ES-I3 (cell line): ENCODE measurements around the gene FHIT.

ENCODE experiments used
- H3K36me3 ChIP-seq: 2 replicates; pipeline ENCODE4 v1.6.1; 2013; ENCODE audit warnings: mild to moderate bottlenecking, low read length, control low read depth, moderate library complexity; ENCODE audit not compliant: insufficient read depth
- H3K4me1 ChIP-seq: 2 replicates; pipeline ENCODE4 v1.6.1; 2013; ENCODE audit warnings: mild to moderate bottlenecking, control low read depth, low read length; ENCODE audit not compliant: insufficient read depth
- H3K9ac ChIP-seq: 2 replicates; pipeline ENCODE4 v1.6.1; 2013; ENCODE audit warnings: low read depth, mild to moderate bottlenecking, low read length, moderate library complexity
- H3K9me3 ChIP-seq: 2 replicates; pipeline ENCODE4 v1.6.1; 2013; ENCODE audit warnings: mild to moderate bottlenecking, low read length, moderate library complexity; ENCODE audit not compliant: control insufficient read depth, insufficient read depth

FHIT gene

DNA sequence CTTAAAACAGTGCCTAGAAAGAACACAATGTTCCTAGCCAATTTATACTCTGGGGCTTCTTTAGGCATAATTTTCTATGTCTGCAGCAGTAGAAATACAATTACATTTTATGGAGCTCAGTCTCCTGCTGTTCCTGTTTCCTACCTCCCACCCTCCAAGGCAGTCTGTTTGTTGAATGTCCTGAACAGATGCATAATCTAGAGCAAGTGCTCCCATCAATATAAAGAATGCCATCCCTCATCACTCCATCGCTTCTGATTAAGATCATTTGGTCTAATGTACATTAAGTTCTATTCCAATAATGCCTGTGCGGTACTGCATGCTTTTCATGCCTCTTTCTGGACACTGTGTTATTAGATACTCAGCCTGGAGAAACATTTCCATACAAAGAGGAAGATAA lies 1331.7 kb downstream of the FHIT start:
- Histone ChIP-seq H3K9me3 (no peaks in the 10 kb centered on the region), H3K36me3 (no peaks in the 10 kb centered on the region), H3K4me1 (no peaks in the 10 kb centered on the region), H3K9ac (no peak overlapping the region)

DNA sequence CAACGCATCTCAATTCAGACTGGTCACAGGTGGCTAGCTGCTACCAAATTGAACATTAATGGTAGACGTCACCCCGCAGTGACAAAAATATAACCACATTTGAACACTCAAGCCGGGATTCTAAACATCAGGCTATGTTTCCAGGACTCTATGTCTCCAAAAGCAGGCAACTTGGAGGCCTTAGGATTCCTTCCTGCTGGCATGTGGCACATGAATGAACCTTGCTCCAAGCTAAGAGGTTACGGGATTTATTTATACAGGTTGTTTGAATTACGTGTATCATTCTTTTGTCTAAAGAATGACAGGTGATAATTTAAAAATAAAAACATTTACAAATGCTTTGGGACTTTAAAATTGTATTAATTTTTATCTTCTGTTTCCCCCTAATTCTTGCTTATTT lies 1337.0 kb downstream of the FHIT start:
- Histone ChIP-seq H3K9me3 (no peaks in the 10 kb centered on the region), H3K4me1 (no peaks in the 10 kb centered on the region), H3K36me3 (no peaks in the 10 kb centered on the region), H3K9ac (no peak overlapping the region)

DNA sequence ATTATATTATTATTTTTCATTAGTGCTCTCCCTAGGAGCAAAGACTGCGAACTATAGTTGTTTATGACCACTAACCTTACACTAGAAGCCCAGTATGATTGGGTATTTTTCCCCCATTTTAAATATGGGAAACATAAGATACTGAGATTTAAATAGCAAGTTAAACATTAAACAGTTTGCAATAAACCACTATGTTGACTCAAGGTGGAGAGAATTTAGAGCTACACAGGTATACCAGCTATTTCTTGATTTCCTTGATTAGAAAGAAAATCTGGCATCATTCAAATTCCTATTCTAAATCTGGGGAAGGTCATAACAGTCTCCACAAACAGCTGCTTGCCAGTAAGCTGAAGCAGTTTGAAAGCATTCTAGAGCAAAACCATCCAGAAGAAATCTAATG lies 1337.6 kb downstream of the FHIT start:
- H3K9ac ChIP-seq = no peak overlapping the region
- H3K36me3 ChIP-seq = no peaks in the 10 kb centered on the region
- no peaks in the 10 kb centered on the region for H3K4me1 ChIP-seq
- H3K9me3 ChIP-seq = no peaks in the 10 kb centered on the region

DNA sequence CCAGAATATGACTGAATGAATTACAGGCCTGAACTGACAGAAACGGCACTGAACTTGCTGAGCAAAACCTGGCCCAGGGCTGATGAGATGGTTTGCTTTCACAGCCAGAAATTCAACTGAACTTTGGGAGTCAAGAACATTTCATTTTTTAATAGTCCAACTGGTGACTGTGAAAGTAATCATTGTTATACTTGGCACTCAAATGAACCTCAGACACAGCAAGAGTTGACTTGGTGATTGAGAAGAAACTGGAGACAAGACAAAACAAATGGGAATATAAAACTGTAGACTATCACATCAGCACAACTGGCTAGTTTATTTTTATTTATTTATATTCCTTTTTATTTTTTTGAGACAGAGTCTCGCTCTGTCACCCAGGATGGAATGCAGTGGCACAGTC lies 1342.6 kb downstream of the FHIT start:
- H3K9ac ChIP-seq = no peak overlapping the region
- no peaks in the 10 kb centered on the region for H3K36me3 ChIP-seq
- no peaks in the 10 kb centered on the region for H3K4me1 ChIP-seq
- no peaks in the 10 kb centered on the region for H3K9me3 ChIP-seq

DNA sequence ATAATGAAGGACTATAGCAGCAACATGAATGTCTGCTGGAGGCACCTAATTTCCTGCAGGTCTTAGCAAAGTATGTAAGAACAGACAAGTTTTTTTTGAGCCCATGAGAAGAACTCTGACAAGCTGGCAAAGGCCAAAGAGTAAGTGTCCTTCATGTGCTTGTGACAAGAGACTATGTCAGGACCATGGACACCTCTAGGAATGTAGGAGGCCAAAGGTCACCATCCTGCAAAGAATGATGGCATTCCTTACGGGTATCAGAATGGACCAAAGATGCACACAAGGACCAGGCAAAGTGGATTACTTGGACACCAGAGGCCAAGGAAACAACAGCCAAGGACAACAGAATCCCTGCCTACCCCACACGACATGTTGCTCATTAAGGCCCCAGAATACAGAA lies 1343.0 kb downstream of the FHIT start:
- Histone ChIP-seq H3K9me3 (no peaks in the 10 kb centered on the region), H3K9ac (no peak overlapping the region), H3K36me3 (no peaks in the 10 kb centered on the region), H3K4me1 (no peaks in the 10 kb centered on the region)

DNA sequence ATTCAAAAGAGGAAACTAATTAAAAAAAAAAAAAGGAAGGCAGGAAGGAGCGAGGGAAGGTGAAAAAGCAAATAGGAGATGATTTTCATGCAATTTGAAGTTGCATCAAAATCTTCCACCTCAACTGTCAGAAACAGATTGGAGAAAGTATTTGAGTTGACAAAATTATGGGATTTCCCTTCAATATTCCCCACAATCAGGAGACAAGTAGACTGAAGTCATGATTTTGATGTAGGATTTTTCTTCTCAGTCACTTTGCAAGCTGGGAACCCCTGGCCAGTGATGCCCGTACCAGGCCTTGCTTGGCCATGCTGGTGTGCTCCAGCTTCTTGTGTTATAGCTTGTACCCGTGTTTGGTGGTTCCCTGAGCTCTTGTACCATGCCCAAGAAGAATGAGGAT lies 1347.0 kb downstream of the FHIT start:
- no peaks in the 10 kb centered on the region for H3K9me3 ChIP-seq
- H3K36me3 ChIP-seq = no peaks in the 10 kb centered on the region
- no peak overlapping the region for H3K9ac ChIP-seq
- H3K4me1 ChIP-seq = no peaks in the 10 kb centered on the region

DNA sequence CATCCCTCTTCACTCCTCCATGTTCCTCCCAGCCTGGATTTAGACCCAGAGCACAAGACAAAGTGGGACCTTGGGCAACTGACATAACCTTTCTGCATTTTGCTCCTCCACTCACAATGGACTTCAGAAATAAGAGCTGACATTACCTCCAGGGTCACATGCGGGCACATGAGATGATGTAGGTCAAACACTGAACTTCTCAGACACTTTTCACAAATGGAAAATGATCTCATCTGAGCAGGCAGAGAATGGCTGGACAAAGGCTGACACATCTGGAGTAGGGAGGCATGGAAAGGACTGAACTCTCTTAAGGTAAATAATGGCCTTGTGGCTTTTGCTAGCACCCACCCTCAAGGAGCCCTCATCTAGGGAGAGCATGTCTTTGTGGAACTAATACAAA lies 1352.2 kb downstream of the FHIT start:
- Histone ChIP-seq H3K4me1 (no peaks in the 10 kb centered on the region), H3K9me3 (no peaks in the 10 kb centered on the region), H3K9ac (no peak overlapping the region), H3K36me3 (no peaks in the 10 kb centered on the region)

DNA sequence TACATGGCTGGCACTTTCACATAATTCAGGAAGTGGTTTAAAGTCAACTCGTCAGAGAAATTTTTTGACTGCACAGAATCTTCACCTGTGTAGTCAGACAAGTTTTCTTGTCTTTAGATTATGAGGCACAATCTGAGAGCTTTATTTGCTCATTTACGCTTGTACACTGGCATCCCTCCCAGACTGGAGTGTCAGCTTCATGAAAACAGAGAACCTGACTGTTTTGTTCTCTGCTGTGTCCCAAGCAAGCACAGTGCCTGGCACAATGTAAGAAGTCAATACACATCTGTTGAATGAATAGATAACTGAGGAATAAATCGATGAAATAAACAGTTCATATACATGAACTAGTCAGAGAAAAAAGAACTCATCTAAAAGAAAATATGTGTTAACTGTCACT lies 1355.3 kb downstream of the FHIT start:
- Histone ChIP-seq H3K36me3 (no peaks in the 10 kb centered on the region), H3K4me1 (no peaks in the 10 kb centered on the region), H3K9ac (no peak overlapping the region), H3K9me3 (no peaks in the 10 kb centered on the region)

DNA sequence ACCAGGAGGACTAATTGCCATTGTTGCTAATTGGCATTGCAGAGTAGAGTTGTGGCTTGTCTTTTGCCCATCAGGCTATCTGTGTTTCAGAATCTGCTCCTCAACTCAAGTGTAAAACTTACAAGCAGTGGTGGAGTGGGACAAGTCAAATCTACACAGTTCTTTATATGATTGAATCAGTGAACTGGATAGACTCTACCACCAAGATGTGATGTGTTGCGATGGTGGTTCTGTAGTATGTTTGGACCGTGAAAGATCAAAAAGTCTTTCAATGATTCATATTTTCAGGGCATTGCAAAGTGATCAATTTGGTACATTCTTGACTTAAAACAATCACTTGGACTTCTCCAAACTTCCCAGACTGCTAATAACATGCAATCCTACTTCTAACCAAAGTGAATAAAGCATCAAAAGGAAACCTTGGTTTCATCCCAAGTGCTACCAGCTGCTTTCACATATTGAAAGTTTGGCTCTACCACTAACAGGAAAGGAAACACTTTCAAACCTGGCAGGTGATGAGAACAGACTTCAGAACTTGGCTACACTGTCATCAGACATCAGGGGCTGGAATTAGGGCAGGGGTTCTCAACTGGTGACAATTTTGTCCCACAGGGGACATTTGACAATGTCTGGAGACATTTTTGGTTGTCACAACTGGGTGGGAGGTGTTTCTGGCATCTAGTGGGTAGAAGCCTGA lies 1356.7 kb downstream of the FHIT start:
- Histone ChIP-seq H3K4me1 (no peaks in the 10 kb centered on the region), H3K9ac (no peak overlapping the region), H3K36me3 (no peaks in the 10 kb centered on the region), H3K9me3 (no peaks in the 10 kb centered on the region)

DNA sequence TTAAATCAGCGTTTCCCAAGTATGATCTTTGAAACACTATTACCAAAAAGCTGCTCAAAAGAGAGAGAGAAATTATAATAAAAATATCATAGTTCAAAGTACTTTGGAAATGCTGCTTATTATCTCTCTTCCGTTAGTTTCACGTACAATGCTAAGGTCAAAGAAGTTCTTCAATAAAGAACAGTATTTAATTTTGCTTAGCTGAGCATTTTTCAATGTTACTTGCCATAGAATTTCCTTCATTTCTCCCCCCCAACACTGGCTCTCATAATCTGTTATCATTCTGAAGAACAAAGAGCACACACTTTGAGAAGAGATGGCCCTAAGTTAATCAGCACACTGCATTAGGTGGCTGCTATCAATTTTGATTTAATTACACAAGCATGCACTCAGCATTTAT lies 1360.6 kb downstream of the FHIT start:
- Histone ChIP-seq H3K4me1 (no peaks in the 10 kb centered on the region), H3K9me3 (no peaks in the 10 kb centered on the region), H3K36me3 (no peaks in the 10 kb centered on the region)

DNA sequence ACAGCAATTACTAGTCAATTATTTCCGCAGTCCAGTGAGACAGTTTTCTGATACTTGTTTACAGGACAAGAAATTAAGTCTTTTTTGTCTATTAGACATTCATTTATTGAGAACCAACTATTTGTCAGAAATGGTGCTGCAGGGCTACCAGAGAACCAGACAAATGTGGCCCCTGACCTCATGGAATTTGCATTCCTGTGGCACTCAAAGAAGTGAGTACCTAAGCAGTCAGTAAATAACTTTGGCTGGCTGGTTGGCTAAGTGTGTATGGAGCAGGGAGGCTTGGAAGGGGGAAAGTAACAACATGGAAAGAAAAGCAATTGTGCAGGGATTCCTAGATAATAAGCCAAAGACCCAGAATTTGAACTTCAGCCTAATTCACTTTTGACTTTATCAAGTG lies 1364.5 kb downstream of the FHIT start:
- no peaks in the 10 kb centered on the region for H3K36me3 ChIP-seq
- H3K9ac ChIP-seq = no peak overlapping the region
- H3K4me1 ChIP-seq = no peaks in the 10 kb centered on the region
- H3K9me3 ChIP-seq = no peaks in the 10 kb centered on the region

More for the DNA sequence above, 1360.6 kb downstream of the FHIT start:
- no peak overlapping the region for H3K9ac ChIP-seq

DNA sequence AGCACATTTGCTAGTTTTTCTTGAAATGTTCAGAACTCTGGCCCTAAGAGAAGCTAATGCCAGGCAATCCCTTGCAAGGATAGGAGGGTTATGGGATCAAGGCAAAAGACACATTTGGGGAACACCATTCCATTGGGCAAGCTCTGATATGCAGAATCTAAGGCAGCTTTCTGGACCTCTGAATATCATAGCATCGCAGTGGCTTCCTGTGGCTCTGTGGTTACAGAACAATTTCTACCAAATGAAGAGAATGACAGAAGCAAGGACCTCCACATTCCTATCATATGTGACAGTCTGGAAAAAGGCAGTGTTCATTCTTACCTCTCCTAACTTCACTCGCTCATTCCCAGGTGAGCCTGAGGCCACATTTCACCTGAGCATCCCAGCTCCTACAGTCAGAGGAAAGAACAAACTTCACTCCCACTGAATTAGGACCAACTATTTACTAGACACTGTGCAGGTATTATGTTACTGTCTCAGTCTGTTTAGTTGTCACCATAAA lies 1365.3 kb downstream of the FHIT start:
- Histone ChIP-seq H3K36me3 (no peaks in the 10 kb centered on the region), H3K9ac (no peak overlapping the region), H3K4me1 (no peaks in the 10 kb centered on the region), H3K9me3 (no peaks in the 10 kb centered on the region)

DNA sequence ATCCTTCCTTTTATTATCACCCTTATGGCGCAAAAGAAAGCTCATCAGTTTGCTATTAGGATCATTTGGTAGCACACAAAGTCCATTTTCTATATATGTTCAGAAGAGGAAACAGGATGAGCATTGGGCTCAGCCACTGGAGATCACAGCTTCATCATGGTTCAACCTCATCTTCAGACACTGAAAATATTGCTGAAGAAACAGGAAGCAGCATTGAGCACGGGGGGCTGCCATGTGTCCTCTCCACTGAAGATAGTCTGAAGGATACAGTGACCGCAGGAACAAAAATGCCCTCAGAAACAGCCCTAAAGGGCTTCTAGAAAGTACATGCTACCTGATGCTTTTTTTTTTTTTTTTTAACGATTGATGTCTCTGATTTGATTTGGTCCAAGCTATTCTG lies 1366.2 kb downstream of the FHIT start:
- H3K9me3 ChIP-seq = no peaks in the 10 kb centered on the region
- H3K36me3 ChIP-seq = no peaks in the 10 kb centered on the region
- no peaks in the 10 kb centered on the region for H3K4me1 ChIP-seq
- H3K9ac ChIP-seq = no peak overlapping the region

DNA sequence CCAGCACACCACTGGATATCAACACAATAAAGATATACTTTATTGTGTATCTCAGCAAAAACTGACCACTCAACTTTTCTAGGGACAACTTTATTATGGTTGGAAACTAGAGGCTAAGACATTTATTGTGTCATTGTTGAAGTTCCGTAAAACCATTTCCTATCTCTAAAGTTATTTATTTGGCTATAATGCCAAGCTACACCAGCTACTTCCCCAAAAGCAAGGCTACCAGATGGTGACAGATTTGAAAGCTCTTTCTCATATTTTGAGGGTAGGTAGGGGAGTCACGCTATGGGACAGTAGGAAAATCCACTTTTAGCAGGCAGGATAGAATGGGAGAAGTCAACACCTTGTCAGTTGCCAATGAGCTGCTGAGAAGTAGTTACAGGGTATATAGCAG lies 1366.8 kb downstream of the FHIT start:
- H3K9me3 ChIP-seq = no peaks in the 10 kb centered on the region
- no peaks in the 10 kb centered on the region for H3K36me3 ChIP-seq
- no peaks in the 10 kb centered on the region for H3K4me1 ChIP-seq
- no peak overlapping the region for H3K9ac ChIP-seq

DNA sequence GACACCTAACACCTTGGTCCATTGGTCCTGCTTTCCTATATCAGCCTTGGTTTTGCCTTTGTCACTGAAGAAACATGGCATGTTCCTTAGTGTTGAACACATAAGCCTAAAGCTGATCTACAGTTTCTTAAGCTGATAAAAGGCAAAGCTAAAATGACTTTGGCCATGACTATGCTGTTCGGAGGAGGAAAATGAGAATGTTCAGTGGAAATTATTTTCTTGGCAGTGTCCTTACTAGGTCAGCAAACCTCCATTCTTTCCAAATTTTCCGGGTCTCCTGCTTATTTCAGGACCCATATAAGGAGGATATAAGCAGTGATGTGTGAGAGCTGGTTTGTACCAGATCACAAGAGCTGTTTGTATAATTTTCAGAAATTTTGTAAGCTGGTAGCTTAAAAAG lies 1368.5 kb downstream of the FHIT start:
- Histone ChIP-seq H3K9ac (no peak overlapping the region), H3K9me3 (no peaks in the 10 kb centered on the region), H3K36me3 (no peaks in the 10 kb centered on the region), H3K4me1 (no peaks in the 10 kb centered on the region)

DNA sequence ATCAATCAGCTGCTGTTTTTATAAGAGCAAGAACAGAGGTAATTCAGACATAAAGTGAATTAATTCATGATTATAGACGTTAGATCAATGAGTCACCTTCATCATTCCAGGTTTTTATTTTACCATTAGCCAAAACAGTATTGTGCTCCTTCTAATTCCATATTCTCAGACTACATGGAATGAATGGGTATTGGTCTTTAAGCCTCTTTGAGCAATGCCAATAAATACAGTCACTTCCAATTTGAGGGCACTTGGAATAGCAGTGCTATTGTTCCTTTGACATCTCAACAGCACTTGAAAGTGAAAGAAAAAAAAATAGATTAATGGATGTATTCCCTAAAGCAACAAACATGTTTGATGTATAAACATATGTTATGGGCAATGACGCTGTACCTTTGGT lies 1370.5 kb downstream of the FHIT start:
- Histone ChIP-seq H3K9ac (no peak overlapping the region), H3K4me1 (no peaks in the 10 kb centered on the region), H3K36me3 (no peaks in the 10 kb centered on the region), H3K9me3 (no peaks in the 10 kb centered on the region)
